Psoas muscle (tissue), 8 donors: ENCODE results near the gene TMEM63A. TPM values are rescaled to one million over a fixed set of nuclear protein-coding genes. Genes with fewer than 3 reads are reported as not detected.

Experiments used
- ATAC-seq, 4 donors: fragments of 200-7000 bp; cut with Tn5 transposase; one replicate each; pipeline ENCODE4 v1.9.1; 2020; ENCODE audit warnings: moderate library complexity in 3 of 4, mild to moderate bottlenecking in 2 of 4
- DNase-seq, 2 donors: peaks; one replicate each; pipeline ENCODE4 v3.0.0-alpha.2; 2020
- H3K27ac ChIP-seq: fragments of 200-600 bp; one replicate; pipeline ENCODE4 v1.8.0; 2022
- H3K27me3 ChIP-seq, 3 donors: fragments of 200-600 bp in 1 of 3; one replicate each; pipeline versions ENCODE4 v1.6.1 to v1.8.0; 2013 to 2022; ENCODE audit warnings: low read length in 2 of 3, mild to moderate bottlenecking in 2 of 3, moderate library complexity in 1 of 3; ENCODE audit not compliant: insufficient read depth in 3 of 3
- H3K36me3 ChIP-seq, 2 donors: fragments of 200-600 bp in 1 of 2; one replicate each; pipeline versions ENCODE4 v1.6.1 to v1.8.0; 2013 to 2022; ENCODE audit warnings: low read depth in 1 of 2, mild to moderate bottlenecking in 1 of 2, moderate library complexity in 1 of 2; ENCODE audit not compliant: insufficient read depth in 1 of 2
- H3K4me1 ChIP-seq: fragments of 200-600 bp; one replicate; pipeline ENCODE4 v1.8.0; 2022
- H3K4me3 ChIP-seq: fragments of 200-600 bp; one replicate; pipeline ENCODE4 v1.8.0; 2022; ENCODE audit warnings: mild to moderate bottlenecking
- H3K9me3 ChIP-seq: fragments of 200-600 bp; one replicate; pipeline ENCODE4 v1.8.0; 2022
- CTCF ChIP-seq: fragments of 200-600 bp; IDR thresholded peaks from one replicate; pipeline ENCODE4 v1.8.0; 2022; ENCODE audit warnings: antibody characterized with exemption
- WGBS, 3 donors: extraction: QIAGEN DNeasy Blood & Tissue Kit; methylation state at CpG; one replicate each; pipeline versions ENCODE4 v1.1.6 to v1.1.7; 2013; 5-methylcytosine and 5-hydroxymethylcytosine counted together
- intact Hi-C, 2 donors: fragments of 100-400 bp; cut with DNase I; formaldehyde crosslinking; loops; one replicate each; pipeline versions ENCODE4 v1.11.0 to v1.14.2; 2022
- polyA plus RNA-seq, 3 donors: library from polyadenylated mRNA; stranded (reverse); fragments of 200-250 nt; gene quantifications; one replicate each; pipeline ENCODE4 v1.2.3, GENCODE V29; 2013
- total RNA-seq, 4 donors: library from RNA; stranded (reverse); fragmentation: NEBNext Ultra II Directional in 2 of 4; extraction: Animal tissue kit (Norgen Biotek cat#: 25700) in 2 of 4; gene quantifications; one replicate each; pipeline versions ENCODE4 v1.2.1 to v1.2.4, GENCODE V29; 2021 to 2023
- donor health status: healthy with polysubstance abuse.
- donor health status: DM: no; HTN: no; CAD: no; lungs with moderate emphysema.
- donor health status: Bipolar disorder and iron deficiency.
- donor health status: healthy.
- donor health status: DM: yes; HTN: yes; CAD: no.
- donor health status: DM: no; HTN: no; CAD: no.
- donor health status: DM: no; HTN: no; CAD: no.
- donor health status: DM: yes; HTN: yes; CAD: no.

TMEM63A gene
- total and polyA plus RNA-seq, 7 donors: 7.1 to 17.9 (median 14.2) TPM

- ATAC-seq: no peak
- H3K27ac ChIP-seq: no peak overlapping the region
- no peak for DNase-seq
- H3K4me3 ChIP-seq: no peak overlapping the region
- no peak for TF ChIP-seq CTCF
- peaks cover 6% of the 10 kb centered on the region for H3K4me1 ChIP-seq
- peaks cover 5 to 77% of the 10 kb centered on the region in 2 donors for H3K36me3 ChIP-seq
- intact Hi-C loops: loop anchor here in 1 of 2 donors (5.0 kb wide), 1 partner anchor 440 kb away; no protein-coding TSS in a partner anchor
- H3K27me3 ChIP-seq: no peaks in the 10 kb centered on the region
- H3K9me3 ChIP-seq: no peaks in the 10 kb centered on the region
- WGBS, 3 donors: 80 to 92% (median 87%) methylated on average over 3 of the region's 3 CpGs
These were observed 34.9 kb upstream of the TMEM63A start for GRCh38 chr1:225917101-225917500.

- no peak for TF ChIP-seq CTCF
- 84 to 91% (median 87%) methylated on average over 7 of the region's 7 CpGs for WGBS, 3 donors
- H3K27ac ChIP-seq: no peak overlapping the region
- H3K27me3 ChIP-seq: no peaks in the 10 kb centered on the region
- H3K36me3 ChIP-seq: peaks cover 0 to 62% of the 10 kb centered on the region in 2 donors
- H3K4me3 ChIP-seq: no peak overlapping the region
- intact Hi-C loops: loop anchor here in 1 of 2 donors (5.0 kb wide), 1 partner anchor 438 kb away; no protein-coding TSS in a partner anchor
- no peak for DNase-seq
- ATAC-seq: no peak
- no peaks in the 10 kb centered on the region for H3K9me3 ChIP-seq
- H3K4me1 ChIP-seq: peaks cover 6% of the 10 kb centered on the region
These were observed 33.4 kb upstream of the TMEM63A start for GRCh38 chr1:225915538-225915991.

- intact Hi-C loops: loop anchor here (5.0 kb wide), 4 partner anchors 38 to 438 kb away; no protein-coding TSS in a partner anchor
- ATAC-seq (no peak), DNase-seq (no peak)
- no peaks in the 10 kb centered on the region for H3K27me3 ChIP-seq
- H3K4me3 ChIP-seq: no peak overlapping the region
- 87 to 92% (median 90%) methylated on average over 6 of the region's 6 CpGs for WGBS, 3 donors
- H3K9me3 ChIP-seq: no peaks in the 10 kb centered on the region
- no peak for TF ChIP-seq CTCF
- H3K4me1 ChIP-seq: peaks cover 6% of the 10 kb centered on the region
- H3K36me3 ChIP-seq: peaks cover 0 to 56% of the 10 kb centered on the region in 2 donors
- H3K27ac ChIP-seq: no peak overlapping the region
These were observed 32.8 kb upstream of the TMEM63A start for GRCh38 chr1:225914947-225915346.

GRCh38 chr1:225914391-225914790 lies 32.2 kb upstream of the TMEM63A start:
- Histone ChIP-seq H3K27ac (no peak overlapping the region), H3K4me1 (peaks cover 1% of the 10 kb centered on the region), H3K4me3 (no peak overlapping the region), H3K36me3 (peaks cover 0 to 52% of the 10 kb centered on the region in 2 donors), H3K9me3 (no peaks in the 10 kb centered on the region), H3K27me3 (no peaks in the 10 kb centered on the region)
- intact Hi-C loops: loop anchor here in 1 of 2 donors (5.0 kb wide), 3 partner anchors 37 to 142 kb away; no protein-coding TSS in a partner anchor
- TF ChIP-seq CTCF: no peak
- DNase-seq (no peak), ATAC-seq (no peak)
- 63 to 84% (median 69%) methylated on average over 6 of the region's 6 CpGs for WGBS, 3 donors
